HUES6 (cell line): ENCODE data around the gene VGLL2.

Source experiments
- H3K27ac ChIP-seq: 2 replicates; pipeline ENCODE4 v1.7.0; 2013; ENCODE audit warnings: low read depth, mild to moderate bottlenecking, low read length, inconsistent platforms
- H3K27me3 ChIP-seq: 2 replicates; pipeline ENCODE4 v1.6.1; 2013; ENCODE audit warnings: low read length; ENCODE audit not compliant: control insufficient read depth, insufficient read depth
- H3K36me3 ChIP-seq: 2 replicates; pipeline ENCODE4 v1.6.1; 2013; ENCODE audit warnings: low read length; ENCODE audit not compliant: control insufficient read depth, insufficient read depth
- H3K4me1 ChIP-seq: 2 replicates; pipeline ENCODE4 v1.6.1; 2013; ENCODE audit warnings: low read length; ENCODE audit not compliant: control insufficient read depth, insufficient read depth
- H3K4me3 ChIP-seq: 2 replicates; pipeline ENCODE4 v1.5.1; 2013; ENCODE audit warnings: low read depth, low read length
- H3K9ac ChIP-seq: one replicate; pipeline ENCODE4 v1.6.1; 2013; ENCODE audit warnings: mild to moderate bottlenecking, low read length
- H3K9me3 ChIP-seq: 2 replicates; pipeline ENCODE4 v1.6.1; 2013; ENCODE audit warnings: low read depth, low read length; ENCODE audit not compliant: control insufficient read depth, insufficient read depth

VGLL2 gene

GRCh38 chr6:117269638-117270054 lies 4.3 kb downstream of the VGLL2 start:
- H3K9me3 ChIP-seq = no peaks in the 10 kb centered on the region
- H3K36me3 ChIP-seq = no peaks in the 10 kb centered on the region
- no peak overlapping the region for H3K27ac ChIP-seq
- peak overlapping the region; percentile 62 for H3K4me3 ChIP-seq
- H3K4me1 ChIP-seq = peaks cover 4% of the 10 kb centered on the region; the same call in 1 of the 2 replicates
- H3K9ac ChIP-seq = no peak overlapping the region
- H3K27me3 ChIP-seq = peaks cover 99% of the 10 kb centered on the region

GRCh38 chr6:117270055-117270842 lies 4.9 kb downstream of the VGLL2 start:
- no peak overlapping the region for H3K9ac ChIP-seq
- H3K27me3 ChIP-seq = peaks cover 99% of the 10 kb centered on the region
- H3K4me3 ChIP-seq = peak overlapping the region; percentile 62
- no peaks in the 10 kb centered on the region for H3K36me3 ChIP-seq
- H3K27ac ChIP-seq = no peak overlapping the region
- H3K4me1 ChIP-seq = peaks cover 4% of the 10 kb centered on the region; the same call in 1 of the 2 replicates
- no peaks in the 10 kb centered on the region for H3K9me3 ChIP-seq

GRCh38 chr6:117270843-117271507 lies 5.6 kb downstream of the VGLL2 start:
- Histone ChIP-seq H3K4me1 (peaks cover 2% of the 10 kb centered on the region; the same call in 1 of the 2 replicates), H3K9ac (no peak overlapping the region), H3K4me3 (peak overlapping the region; percentile 62), H3K36me3 (no peaks in the 10 kb centered on the region), H3K27ac (no peak overlapping the region), H3K9me3 (no peaks in the 10 kb centered on the region), H3K27me3 (peaks cover 100% of the 10 kb centered on the region)

- Histone ChIP-seq H3K9me3 (no peaks in the 10 kb centered on the region), H3K4me3 (0 out of 2 replicates have a peak overlapping the region, but pooled peaks have one; percentile 18), H3K9ac (no peak overlapping the region), H3K4me1 (no peaks in the 10 kb centered on the region; the same call in 1 of the 2 replicates), H3K27me3 (peaks cover 90% of the 10 kb centered on the region), H3K36me3 (no peaks in the 10 kb centered on the region), H3K27ac (no peak overlapping the region)
These were observed 6.9 kb downstream of the VGLL2 start for GRCh38 chr6:117272032-117272866.

GRCh38 chr6:117272891-117273290 lies 7.5 kb downstream of the VGLL2 start:
- no peak overlapping the region for H3K4me3 ChIP-seq
- no peaks in the 10 kb centered on the region; the same call in 1 of the 2 replicates for H3K4me1 ChIP-seq
- H3K27ac ChIP-seq = no peak overlapping the region
- no peak overlapping the region for H3K9ac ChIP-seq
- no peaks in the 10 kb centered on the region for H3K36me3 ChIP-seq
- H3K9me3 ChIP-seq = no peaks in the 10 kb centered on the region
- H3K27me3 ChIP-seq = peaks cover 84% of the 10 kb centered on the region

- Histone ChIP-seq H3K36me3 (no peaks in the 10 kb centered on the region), H3K4me3 (no peak overlapping the region), H3K27ac (no peak overlapping the region), H3K9ac (no peak overlapping the region), H3K9me3 (no peaks in the 10 kb centered on the region), H3K4me1 (no peaks in the 10 kb centered on the region; the same call in 1 of the 2 replicates), H3K27me3 (peaks cover 61% of the 10 kb centered on the region)
These were observed 9.8 kb downstream of the VGLL2 start for GRCh38 chr6:117275205-117275604.

- Histone ChIP-seq H3K4me3 (no peak overlapping the region), H3K9ac (no peak overlapping the region), H3K36me3 (no peaks in the 10 kb centered on the region), H3K9me3 (no peaks in the 10 kb centered on the region), H3K4me1 (no peaks in the 10 kb centered on the region; the same call in 1 of the 2 replicates), H3K27me3 (peaks cover 56% of the 10 kb centered on the region), H3K27ac (no peak overlapping the region)
These were observed 10.4 kb downstream of the VGLL2 start for GRCh38 chr6:117275711-117276110.

- no peak overlapping the region for H3K4me3 ChIP-seq
- no peaks in the 10 kb centered on the region for H3K9me3 ChIP-seq
- no peaks in the 10 kb centered on the region for H3K36me3 ChIP-seq
- H3K4me1 ChIP-seq = no peaks in the 10 kb centered on the region; the same call in 1 of the 2 replicates
- no peak overlapping the region for H3K27ac ChIP-seq
- H3K9ac ChIP-seq = no peak overlapping the region
- peaks cover 44% of the 10 kb centered on the region for H3K27me3 ChIP-seq
These were observed 11.5 kb downstream of the VGLL2 start for GRCh38 chr6:117276778-117277316.

- Histone ChIP-seq H3K36me3 (no peaks in the 10 kb centered on the region), H3K9me3 (no peaks in the 10 kb centered on the region), H3K4me3 (no peak overlapping the region), H3K27me3 (peaks cover 4% of the 10 kb centered on the region), H3K9ac (no peak overlapping the region), H3K4me1 (no peaks in the 10 kb centered on the region), H3K27ac (no peak overlapping the region)
These were observed 15.6 kb downstream of the VGLL2 start for GRCh38 chr6:117280922-117281321.

- Histone ChIP-seq H3K9ac (no peak overlapping the region), H3K4me1 (no peaks in the 10 kb centered on the region), H3K27ac (no peak overlapping the region), H3K36me3 (no peaks in the 10 kb centered on the region), H3K4me3 (no peak overlapping the region), H3K9me3 (no peaks in the 10 kb centered on the region), H3K27me3 (no peaks in the 10 kb centered on the region)
These were observed 22.8 kb downstream of the VGLL2 start for GRCh38 chr6:117288083-117288715.
